Esophagus (tissue), 2 donors: Measurements from ENCODE around the gene TRAPPC1. TPM values are rescaled to one million over a fixed set of nuclear protein-coding genes. Genes with fewer than 3 reads are reported as not detected.

Source experiments
- H3K27ac ChIP-seq, 2 donors: one replicate each; pipeline ENCODE4 v1.5.1; 2013; ENCODE audit warnings: low read depth in 2 of 2, mild to moderate bottlenecking in 2 of 2, inconsistent platforms in 1 of 2, low read length in 1 of 2, moderate library complexity in 1 of 2
- H3K27me3 ChIP-seq, 2 donors: one replicate each; pipeline ENCODE4 v1.6.1; 2013; ENCODE audit warnings: low read length in 2 of 2, control low read depth in 1 of 2, mild to moderate bottlenecking in 1 of 2; ENCODE audit not compliant: insufficient read depth in 2 of 2, control insufficient read depth in 1 of 2
- H3K36me3 ChIP-seq, 2 donors: one replicate each; pipeline ENCODE4 v1.6.1; 2013; ENCODE audit warnings: low read length in 1 of 2; ENCODE audit not compliant: control insufficient read depth in 2 of 2, insufficient read depth in 2 of 2
- H3K4me1 ChIP-seq, 2 donors: one replicate each; pipeline ENCODE4 v1.6.1; 2013; ENCODE audit warnings: low read length in 1 of 2; ENCODE audit not compliant: control insufficient read depth in 2 of 2, insufficient read depth in 2 of 2
- H3K4me3 ChIP-seq, 2 donors: one replicate each; pipeline ENCODE4 v1.5.1; 2013; ENCODE audit warnings: low read length in 2 of 2, mild to moderate bottlenecking in 2 of 2, low read depth in 1 of 2, moderate library complexity in 1 of 2
- H3K9me3 ChIP-seq, 2 donors: one replicate each; pipeline ENCODE4 v1.6.1; 2013; ENCODE audit warnings: mild to moderate bottlenecking in 2 of 2, low read depth in 1 of 2, low read length in 1 of 2, moderate library complexity in 1 of 2; ENCODE audit not compliant: control insufficient read depth in 2 of 2, insufficient read depth in 1 of 2
- WGBS, 2 donors: extraction: QIAGEN DNeasy Blood & Tissue Kit; methylation state at CpG; one replicate each; pipeline ENCODE4 v1.1.7; 2013; 5-methylcytosine and 5-hydroxymethylcytosine counted together
- polyA plus RNA-seq, 2 donors: library from polyadenylated mRNA; stranded (reverse); fragments of 200-250 nt; gene quantifications; one replicate each; pipeline ENCODE4 v1.2.3, GENCODE V29; 2013
- donor health status: healthy with polysubstance abuse.
- donor health status: Bipolar disorder and iron deficiency.

Gene TRAPPC1
- polyA plus RNA-seq, 2 donors = 95.9 to 125 TPM

- WGBS, 2 donors = 76 to 86% methylated on average over 3 of the region's 3 CpGs
- no peaks in the 10 kb centered on the region for H3K9me3 ChIP-seq
- no peak overlapping the region for H3K27ac ChIP-seq
- no peaks in the 10 kb centered on the region for H3K27me3 ChIP-seq
- no peak overlapping the region for H3K4me3 ChIP-seq
- H3K36me3 ChIP-seq = no peaks in the 10 kb centered on the region
- peaks cover 2 to 5% of the 10 kb centered on the region in 2 donors for H3K4me1 ChIP-seq
These were observed 4.2 kb downstream of the TRAPPC1 start for GRCh38 chr17:7927596-7927995.

- 19 to 20% methylated on average over 41 to 45 of the region's 45 CpGs for WGBS, 2 donors
- peak overlapping the region in 1 of 2 donors; percentile 78 for H3K27ac ChIP-seq
- H3K4me1 ChIP-seq = peaks cover 3 to 5% of the 10 kb centered on the region in 2 donors
- no peaks in the 10 kb centered on the region for H3K27me3 ChIP-seq
- H3K9me3 ChIP-seq = no peaks in the 10 kb centered on the region
- no peaks in the 10 kb centered on the region for H3K36me3 ChIP-seq
- peak overlapping the region; percentile 42 to 47 for H3K4me3 ChIP-seq
These were observed 8.7 kb downstream of the TRAPPC1 start for GRCh38 chr17:7922845-7923628.

GRCh38 chr17:7922269-7922844 is 9.4 kb downstream of the TRAPPC1 start:
- WGBS, 2 donors = 32 to 37% methylated on average over 16 of the region's 16 CpGs
- peak overlapping the region in 1 of 2 donors; percentile 78 for H3K27ac ChIP-seq
- peak overlapping the region; percentile 16 to 47 for H3K4me3 ChIP-seq
- no peaks in the 10 kb centered on the region for H3K27me3 ChIP-seq
- no peaks in the 10 kb centered on the region for H3K36me3 ChIP-seq
- H3K9me3 ChIP-seq = no peaks in the 10 kb centered on the region
- peaks cover 3 to 5% of the 10 kb centered on the region in 2 donors for H3K4me1 ChIP-seq

- Histone ChIP-seq H3K27ac (peak overlapping the region; percentile 91 to 96), H3K27me3 (no peaks in the 10 kb centered on the region), H3K4me1 (peaks cover 0 to 12% of the 10 kb centered on the region in 2 donors), H3K4me3 (no peak overlapping the region), H3K9me3 (no peaks in the 10 kb centered on the region), H3K36me3 (peaks cover 0 to under 1% of the 10 kb centered on the region in 2 donors)
- 50 to 64% methylated on average over 2 of the region's 2 CpGs for WGBS, 2 donors
These were observed 14.9 kb downstream of the TRAPPC1 start for GRCh38 chr17:7916808-7917207.

- Histone ChIP-seq H3K27ac (peak overlapping the region; percentile 91 to 96), H3K27me3 (no peaks in the 10 kb centered on the region), H3K4me1 (peaks cover 0 to 12% of the 10 kb centered on the region in 2 donors), H3K36me3 (peaks cover 0 to 4% of the 10 kb centered on the region in 2 donors), H3K9me3 (no peaks in the 10 kb centered on the region), H3K4me3 (peak overlapping the region; percentile 54 to 62)
- 26 to 33% methylated on average over 15 of the region's 15 CpGs for WGBS, 2 donors
These were observed 15.4 kb downstream of the TRAPPC1 start for GRCh38 chr17:7916385-7916682.

GRCh38 chr17:7915611-7916384 is 15.9 kb downstream of the TRAPPC1 start, which contains the start of gene RNF227:
Gene RNF227, minus strand, starts transcription at chr17:7916289. Its CDS starts 94 bp downstream, at chr17:7916195.
- Histone ChIP-seq H3K4me3 (peak within 1 kb of the TSS; percentile 54 to 62), H3K4me1 (peaks cover 0 to 12% of the 10 kb centered on the region in 2 donors), H3K27me3 (no peaks in the 10 kb centered on the region), H3K9me3 (no peaks in the 10 kb centered on the region), H3K36me3 (peaks cover 0 to 5% of the 10 kb centered on the region in 2 donors), H3K27ac (peak within 1 kb of the TSS; percentile 91 to 96)
- WGBS, 2 donors = 0 to 1% methylated on average over 99 to 100 of the region's 100 CpGs

GRCh38 chr17:7915179-7915610 is 16.6 kb downstream of the TRAPPC1 start:
- Histone ChIP-seq H3K9me3 (no peaks in the 10 kb centered on the region), H3K27ac (peak overlapping the region; percentile 91 to 96), H3K4me3 (peak overlapping the region; percentile 54 to 62), H3K36me3 (peaks cover 0 to 11% of the 10 kb centered on the region in 2 donors), H3K27me3 (no peaks in the 10 kb centered on the region), H3K4me1 (peaks cover 0 to 12% of the 10 kb centered on the region in 2 donors)
- 1% methylated on average over 15 of the region's 15 CpGs for WGBS, 2 donors

GRCh38 chr17:7912927-7913524 is 18.7 kb downstream of the TRAPPC1 start:
- Histone ChIP-seq H3K36me3 (peaks cover 0 to 25% of the 10 kb centered on the region in 2 donors), H3K4me3 (no peak overlapping the region), H3K27ac (no peak overlapping the region), H3K9me3 (no peaks in the 10 kb centered on the region), H3K4me1 (peaks cover 0 to 12% of the 10 kb centered on the region in 2 donors), H3K27me3 (no peaks in the 10 kb centered on the region)
- 27% methylated on average over 3 of the region's 3 CpGs for WGBS, 2 donors

GRCh38 chr17:7911116-7911515 is 20.6 kb downstream of the TRAPPC1 start:
- peaks cover 0 to 5% of the 10 kb centered on the region in 2 donors for H3K4me1 ChIP-seq
- H3K27ac ChIP-seq = no peak overlapping the region
- peaks cover 11 to 43% of the 10 kb centered on the region in 2 donors for H3K36me3 ChIP-seq
- H3K4me3 ChIP-seq = no peak overlapping the region
- WGBS, 2 donors = 67 to 71% methylated on average over 9 of the region's 9 CpGs
- no peaks in the 10 kb centered on the region for H3K9me3 ChIP-seq
- no peaks in the 10 kb centered on the region for H3K27me3 ChIP-seq
